ENCODE results near the gene PDZD4. TPM values are rescaled to one million over a fixed set of nuclear protein-coding genes. Genes with fewer than 3 reads are reported as not detected.

The PDZD4 gene
- total RNA-seq, 1 donor = under 0.01 TPM

DNA sequence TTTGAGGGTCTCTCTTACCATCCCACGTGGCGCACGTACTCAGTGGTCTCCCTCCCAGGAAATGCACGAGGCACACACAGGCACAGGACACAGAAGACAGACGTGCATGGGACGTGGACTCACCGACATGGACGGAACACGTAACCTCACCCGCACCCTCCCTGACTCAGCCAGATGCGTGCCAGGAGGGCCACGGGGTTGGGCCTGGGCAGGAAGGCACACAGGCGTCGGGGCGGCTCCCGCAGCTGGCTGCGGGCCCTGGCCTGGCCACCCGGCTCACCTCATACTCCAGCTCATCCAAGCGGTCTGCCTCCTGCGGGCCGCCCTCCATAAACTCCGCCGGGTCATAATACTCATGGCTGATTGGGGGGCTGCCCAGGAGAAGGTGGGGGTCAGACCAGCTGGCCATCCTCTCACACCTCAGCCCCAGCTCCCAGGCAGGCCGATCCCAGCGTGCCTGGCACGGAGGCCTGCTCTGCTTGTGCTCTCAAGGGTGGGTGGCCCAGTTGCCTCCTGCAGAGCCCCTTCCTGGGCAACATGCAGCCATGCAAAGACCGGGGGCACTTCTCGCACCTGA is 23.3 kb downstream of the PDZD4 start:
- no peaks in the 10 kb centered on the region for H3K79me2 ChIP-seq (ENCODE audit: insufficient read depth, low read length)
- H3K4me3 ChIP-seq (ENCODE audit: insufficient read depth, low read length) = no peak overlapping the region
- TF ChIP-seq CTCF (IDR thresholded peaks at IDR 0.05; ENCODE audit: extremely low read depth, low read depth, low read length) = no peak
- H2AFZ ChIP-seq (ENCODE audit: low read length) = no peak overlapping the region
- H3K27me3 ChIP-seq (ENCODE audit: insufficient read depth, low read length) = no peaks in the 10 kb centered on the region
- no peak overlapping the region for H3K4me2 ChIP-seq (ENCODE audit: insufficient read depth, low read length)
- no peaks in the 10 kb centered on the region for H3K9me3 ChIP-seq (ENCODE audit: low read depth, low read length)
- DNase-seq (ENCODE audit: insufficient read length, low spot score, missing footprints) = no peak
- H3K36me3 ChIP-seq (ENCODE audit: insufficient read depth, low read length) = no peaks in the 10 kb centered on the region
- H3K27ac ChIP-seq (ENCODE audit: low read depth, low read length) = no peak overlapping the region
- no peaks in the 10 kb centered on the region for H3K4me1 ChIP-seq (ENCODE audit: insufficient read depth, low read length)
- no peaks in the 10 kb centered on the region for H4K20me1 ChIP-seq (ENCODE audit: insufficient read depth, low read length)

DNA sequence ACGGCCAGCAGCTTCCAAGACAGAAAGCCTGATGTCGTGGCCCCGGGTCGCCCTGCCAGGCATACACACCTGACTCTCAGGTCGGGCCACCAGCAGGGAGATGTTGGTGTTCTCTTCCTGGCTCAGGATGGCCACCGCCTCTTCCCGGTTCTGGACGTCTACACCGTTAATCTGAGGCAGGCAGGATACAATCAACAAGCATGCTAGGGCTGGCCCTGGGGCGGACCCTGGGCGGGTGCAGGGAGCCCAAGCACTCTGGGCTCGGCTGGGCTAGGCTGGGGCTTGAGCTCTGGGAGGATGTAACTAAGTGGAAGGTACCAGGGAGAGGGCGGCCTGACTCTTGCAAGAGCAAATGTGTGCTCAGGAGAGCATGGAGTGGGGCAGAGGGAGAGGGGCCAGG is 24.9 kb downstream of the PDZD4 start:
- no peak for TF ChIP-seq CTCF (IDR thresholded peaks at IDR 0.05; ENCODE audit: extremely low read depth, low read depth, low read length)
- DNase-seq (ENCODE audit: insufficient read length, low spot score, missing footprints) = no peak
- Histone ChIP-seq H3K4me1 (ENCODE audit: insufficient read depth, low read length) (no peaks in the 10 kb centered on the region), H3K79me2 (ENCODE audit: insufficient read depth, low read length) (no peaks in the 10 kb centered on the region), H2AFZ (ENCODE audit: low read length) (no peak overlapping the region), H4K20me1 (ENCODE audit: insufficient read depth, low read length) (no peaks in the 10 kb centered on the region), H3K27me3 (ENCODE audit: insufficient read depth, low read length) (no peaks in the 10 kb centered on the region), H3K9me3 (ENCODE audit: low read depth, low read length) (no peaks in the 10 kb centered on the region), H3K4me2 (ENCODE audit: insufficient read depth, low read length) (no peak overlapping the region), H3K27ac (ENCODE audit: low read depth, low read length) (no peak overlapping the region), H3K36me3 (ENCODE audit: insufficient read depth, low read length) (no peaks in the 10 kb centered on the region), H3K4me3 (ENCODE audit: insufficient read depth, low read length) (no peak overlapping the region)

GRCh38 chrX:153804621-153805020 is 25.7 kb downstream of the PDZD4 start:
- Histone ChIP-seq H3K27me3 (ENCODE audit: insufficient read depth, low read length) (no peaks in the 10 kb centered on the region), H3K4me2 (ENCODE audit: insufficient read depth, low read length) (no peak overlapping the region), H3K27ac (ENCODE audit: low read depth, low read length) (no peak overlapping the region), H4K20me1 (ENCODE audit: insufficient read depth, low read length) (no peaks in the 10 kb centered on the region), H2AFZ (ENCODE audit: low read length) (no peak overlapping the region), H3K4me1 (ENCODE audit: insufficient read depth, low read length) (no peaks in the 10 kb centered on the region), H3K79me2 (ENCODE audit: insufficient read depth, low read length) (no peaks in the 10 kb centered on the region), H3K9me3 (ENCODE audit: low read depth, low read length) (no peaks in the 10 kb centered on the region), H3K4me3 (ENCODE audit: insufficient read depth, low read length) (no peak overlapping the region), H3K36me3 (ENCODE audit: insufficient read depth, low read length) (no peaks in the 10 kb centered on the region)
- DNase-seq (ENCODE audit: insufficient read length, low spot score, missing footprints) = no peak
- no peak for TF ChIP-seq CTCF (IDR thresholded peaks at IDR 0.05; ENCODE audit: extremely low read depth, low read depth, low read length)

GRCh38 chrX:153804100-153804595 is 26.2 kb downstream of the PDZD4 start:
- no peak for DNase-seq (ENCODE audit: insufficient read length, low spot score, missing footprints)
- H3K27me3 ChIP-seq (ENCODE audit: insufficient read depth, low read length) = no peaks in the 10 kb centered on the region
- no peaks in the 10 kb centered on the region for H3K9me3 ChIP-seq (ENCODE audit: low read depth, low read length)
- H3K27ac ChIP-seq (ENCODE audit: low read depth, low read length) = no peak overlapping the region
- H2AFZ ChIP-seq (ENCODE audit: low read length) = no peak overlapping the region
- no peaks in the 10 kb centered on the region for H3K4me1 ChIP-seq (ENCODE audit: insufficient read depth, low read length)
- H3K36me3 ChIP-seq (ENCODE audit: insufficient read depth, low read length) = no peaks in the 10 kb centered on the region
- TF ChIP-seq CTCF (IDR thresholded peaks at IDR 0.05; ENCODE audit: extremely low read depth, low read depth, low read length) = no peak
- no peaks in the 10 kb centered on the region for H4K20me1 ChIP-seq (ENCODE audit: insufficient read depth, low read length)
- H3K4me3 ChIP-seq (ENCODE audit: insufficient read depth, low read length) = no peak overlapping the region
- H3K4me2 ChIP-seq (ENCODE audit: insufficient read depth, low read length) = no peak overlapping the region
- no peaks in the 10 kb centered on the region for H3K79me2 ChIP-seq (ENCODE audit: insufficient read depth, low read length)

All from osteoblast (primary cell).